ENCODE data around the gene SPAG4.

DNA sequence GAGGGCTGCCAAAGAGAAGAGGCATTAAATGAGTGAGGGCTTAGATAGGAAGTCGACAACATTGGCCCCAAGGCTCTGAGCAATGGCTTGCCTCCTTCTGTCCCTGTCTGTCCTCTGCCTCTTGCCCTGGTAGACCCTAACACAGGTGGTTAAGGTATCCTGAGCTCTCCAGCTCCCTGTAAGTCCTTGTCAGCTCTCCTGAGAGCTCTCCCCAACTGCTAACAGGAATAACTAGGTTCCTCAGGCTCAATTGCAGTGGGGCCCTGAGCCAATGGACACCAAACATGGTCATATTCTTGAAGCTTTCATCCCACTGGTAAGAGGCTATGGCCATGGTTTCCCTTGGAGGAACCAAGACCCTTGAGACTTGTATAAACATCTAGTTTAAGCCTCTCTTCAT, 54.1 kb downstream of the SPAG4 start:
- TF ChIP-seq, protein P1, sequence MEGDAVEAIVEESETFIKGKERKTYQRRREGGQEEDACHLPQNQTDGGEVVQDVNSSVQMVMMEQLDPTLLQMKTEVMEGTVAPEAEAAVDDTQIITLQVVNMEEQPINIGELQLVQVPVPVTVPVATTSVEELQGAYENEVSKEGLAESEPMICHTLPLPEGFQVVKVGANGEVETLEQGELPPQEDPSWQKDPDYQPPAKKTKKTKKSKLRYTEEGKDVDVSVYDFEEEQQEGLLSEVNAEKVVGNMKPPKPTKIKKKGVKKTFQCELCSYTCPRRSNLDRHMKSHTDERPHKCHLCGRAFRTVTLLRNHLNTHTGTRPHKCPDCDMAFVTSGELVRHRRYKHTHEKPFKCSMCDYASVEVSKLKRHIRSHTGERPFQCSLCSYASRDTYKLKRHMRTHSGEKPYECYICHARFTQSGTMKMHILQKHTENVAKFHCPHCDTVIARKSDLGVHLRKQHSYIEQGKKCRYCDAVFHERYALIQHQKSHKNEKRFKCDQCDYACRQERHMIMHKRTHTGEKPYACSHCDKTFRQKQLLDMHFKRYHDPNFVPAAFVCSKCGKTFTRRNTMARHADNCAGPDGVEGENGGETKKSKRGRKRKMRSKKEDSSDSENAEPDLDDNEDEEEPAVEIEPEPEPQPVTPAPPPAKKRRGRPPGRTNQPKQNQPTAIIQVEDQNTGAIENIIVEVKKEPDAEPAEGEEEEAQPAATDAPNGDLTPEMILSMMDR (IDR thresholded peaks at IDR 0.05) = no peak
- no peak for TF ChIP-seq POLR2A (IDR thresholded peaks at IDR 0.05)
